ENCODE data around the gene GGA2.
"Not testable (repeated sequence)": the region's sequence is repeated elsewhere in the genome, so short reads cannot be mapped to it uniquely, and the experiment has no call there.

Gene GGA2, protein sequence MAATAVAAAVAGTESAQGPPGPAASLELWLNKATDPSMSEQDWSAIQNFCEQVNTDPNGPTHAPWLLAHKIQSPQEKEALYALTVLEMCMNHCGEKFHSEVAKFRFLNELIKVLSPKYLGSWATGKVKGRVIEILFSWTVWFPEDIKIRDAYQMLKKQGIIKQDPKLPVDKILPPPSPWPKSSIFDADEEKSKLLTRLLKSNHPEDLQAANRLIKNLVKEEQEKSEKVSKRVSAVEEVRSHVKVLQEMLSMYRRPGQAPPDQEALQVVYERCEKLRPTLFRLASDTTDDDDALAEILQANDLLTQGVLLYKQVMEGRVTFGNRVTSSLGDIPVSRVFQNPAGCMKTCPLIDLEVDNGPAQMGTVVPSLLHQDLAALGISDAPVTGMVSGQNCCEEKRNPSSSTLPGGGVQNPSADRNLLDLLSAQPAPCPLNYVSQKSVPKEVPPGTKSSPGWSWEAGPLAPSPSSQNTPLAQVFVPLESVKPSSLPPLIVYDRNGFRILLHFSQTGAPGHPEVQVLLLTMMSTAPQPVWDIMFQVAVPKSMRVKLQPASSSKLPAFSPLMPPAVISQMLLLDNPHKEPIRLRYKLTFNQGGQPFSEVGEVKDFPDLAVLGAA

GRCh38 chr16:23510164-23510914 is at the start of gene GGA2:
TSS of gene GGA2 (minus strand) at chr16:23510494. CDS start at chr16:23510411, 83 bp downstream.
- no peak for FAIRE-seq

- no peak for FAIRE-seq
Observed at GRCh38 chr16:23557779-23558702, 47.7 kb upstream of the GGA2 start.

- peak; percentile 92 for FAIRE-seq
Observed at GRCh38 chr16:23556881-23557778, 46.8 kb upstream of the GGA2 start, which contains the start of the genes EARS2 and UBFD1. TSS of gene EARS2 (minus strand) at chr16:23557350. CDS start at chr16:23557343, 7 bp downstream. TSS of gene UBFD1 (plus strand) at chr16:23557727. CDS start at chr16:23557743, 16 bp downstream.

GRCh38 chr16:23554536-23554935 is 44.2 kb upstream of the GGA2 start:
- no peak for FAIRE-seq

DNA sequence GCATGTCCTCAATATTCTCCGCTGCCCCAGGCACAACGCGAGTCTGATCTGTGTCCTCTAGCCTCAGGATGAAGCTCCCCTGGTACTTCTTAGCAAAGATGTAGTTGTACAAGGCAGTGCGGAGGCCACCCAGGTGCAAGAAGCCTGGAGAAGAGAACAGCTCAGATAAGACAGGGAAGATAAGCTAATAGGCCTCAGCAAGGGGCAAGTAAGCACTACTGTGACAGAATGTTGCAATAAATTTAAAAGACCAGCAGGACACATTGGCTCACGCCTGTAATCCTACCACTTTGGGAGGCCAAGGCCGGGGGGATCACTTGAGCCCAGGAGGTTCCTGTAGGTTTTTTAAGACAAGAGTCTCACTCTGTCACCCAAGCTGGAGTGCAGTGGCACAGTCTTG is 41.9 kb upstream of the GGA2 start:
- FAIRE-seq, result no peak

- no peak for FAIRE-seq
Observed at GRCh38 chr16:23549938-23550337, 39.6 kb upstream of the GGA2 start.

DNA sequence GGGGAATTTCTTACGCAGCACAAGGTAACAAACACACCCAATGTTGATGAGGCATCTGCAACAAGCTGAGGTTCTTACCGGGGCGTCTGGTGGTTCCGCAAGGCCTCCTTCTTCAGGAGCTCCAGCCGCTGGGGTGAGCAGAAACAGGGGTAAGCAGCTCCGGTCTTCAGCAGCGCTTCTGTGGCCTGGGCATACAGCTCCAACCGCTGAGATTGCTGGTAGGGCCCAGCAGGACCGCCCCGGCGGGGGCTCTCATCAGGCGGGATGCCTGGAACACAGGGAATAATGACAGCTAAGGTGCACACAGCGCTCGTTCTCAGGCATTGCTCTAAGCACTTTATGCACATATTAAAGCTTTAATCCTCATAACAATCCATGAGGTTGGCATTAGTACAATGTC is 34.1 kb upstream of the GGA2 start:
- FAIRE-seq, result no peak

- FAIRE-seq, result not testable (repeated sequence)
Observed at GRCh38 chr16:23540817-23541178, 30.5 kb upstream of the GGA2 start.

- no peak for FAIRE-seq
Observed at GRCh38 chr16:23539984-23540816, 29.9 kb upstream of the GGA2 start.

DNA sequence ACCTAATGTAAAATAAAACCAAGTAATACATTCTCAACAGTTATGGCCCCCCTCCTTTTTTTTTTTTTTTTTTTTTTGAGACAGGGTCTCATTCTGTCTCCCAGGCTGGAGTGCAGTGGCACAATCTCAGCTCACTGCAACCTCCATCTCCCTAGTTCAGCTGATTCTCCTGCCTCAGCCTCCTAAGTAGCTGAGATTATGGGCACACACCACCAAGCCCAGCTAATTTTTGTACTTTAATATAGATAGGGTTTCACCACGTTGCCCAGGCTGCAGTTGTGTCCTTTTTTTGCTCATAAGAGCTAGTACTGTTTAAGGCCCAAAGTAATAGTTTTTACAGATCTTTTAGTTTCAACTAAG is 28.6 kb upstream of the GGA2 start:
- FAIRE-seq, result no peak

DNA sequence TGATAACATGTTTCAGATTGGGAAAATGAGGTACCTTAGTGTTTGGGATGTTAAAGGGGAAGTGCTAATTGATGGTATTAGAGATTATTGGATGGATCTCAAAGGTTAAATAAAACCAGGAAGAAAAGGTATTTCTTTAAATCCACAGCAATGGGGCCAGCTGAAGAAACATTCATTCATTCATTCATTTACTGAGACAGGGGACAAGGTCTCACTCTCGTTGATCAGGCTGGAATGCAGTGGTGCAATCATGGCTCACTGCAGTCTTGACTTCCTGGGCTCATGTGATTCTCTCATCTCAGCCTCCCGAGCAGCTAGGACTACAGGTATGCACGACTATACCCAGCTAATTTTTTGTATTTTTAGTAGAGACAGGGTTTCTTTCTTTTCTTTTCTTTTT is 27.1 kb upstream of the GGA2 start:
- FAIRE-seq, result no peak

GRCh38 chr16:23535901-23536300 is 25.6 kb upstream of the GGA2 start:
- FAIRE-seq, result no peak

DNA sequence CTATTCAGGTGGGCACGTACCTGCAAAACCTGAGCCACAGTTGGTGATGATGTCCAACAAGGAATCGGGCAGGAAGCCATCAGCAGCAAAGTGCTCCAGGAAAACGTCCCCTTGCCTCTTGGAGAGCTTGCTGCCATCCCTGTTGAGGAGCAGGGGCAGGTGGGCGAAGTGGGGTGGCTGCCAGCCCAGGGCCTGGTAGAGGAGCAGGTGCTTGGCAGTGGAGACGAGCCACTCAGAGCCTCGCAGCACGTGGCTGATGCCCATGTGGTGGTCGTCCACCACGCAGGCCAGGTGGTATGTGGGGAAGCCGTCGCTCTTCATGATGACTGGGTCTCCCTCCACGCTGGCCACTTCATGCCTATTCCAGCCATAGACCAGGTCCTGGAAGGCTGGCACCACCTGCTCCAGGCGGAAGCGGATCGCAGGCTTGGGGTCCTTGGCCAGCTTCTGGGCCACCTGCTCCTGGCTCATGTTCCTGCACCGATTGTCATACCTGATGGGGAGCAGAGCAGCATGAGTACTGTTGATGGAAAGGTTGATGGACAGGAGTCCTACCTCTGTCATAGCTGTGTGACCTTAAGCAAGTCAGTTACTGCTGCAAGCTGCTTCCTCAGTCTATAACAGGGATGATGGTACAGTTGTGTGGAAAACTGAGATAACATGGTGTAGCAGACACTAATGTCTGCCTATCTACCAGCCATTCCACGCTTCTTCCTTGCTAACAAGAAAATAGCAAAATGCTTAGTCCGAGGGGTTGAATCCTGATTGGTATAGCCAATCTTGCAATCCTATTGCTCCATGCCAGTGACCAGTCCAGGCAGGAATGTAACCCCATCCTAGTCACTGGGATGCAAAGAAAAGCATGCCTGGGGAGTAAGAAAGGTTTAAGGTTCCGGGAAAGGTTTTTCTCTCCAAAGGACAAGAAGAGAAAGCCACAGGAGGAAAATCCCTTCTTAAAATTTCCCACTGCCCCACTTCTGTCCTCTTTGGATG is 24.9 kb upstream of the GGA2 start:
- FAIRE-seq, result no peak

- FAIRE-seq, result no peak
Observed at GRCh38 chr16:23532448-23532847, 22.2 kb upstream of the GGA2 start.

- FAIRE-seq, result no peak
Observed at GRCh38 chr16:23530062-23530461, 19.8 kb upstream of the GGA2 start.

GRCh38 chr16:23528644-23529310 is 18.5 kb upstream of the GGA2 start:
- FAIRE-seq, result no peak

- no peak for FAIRE-seq
Observed at GRCh38 chr16:23527961-23528643, 17.8 kb upstream of the GGA2 start.

DNA sequence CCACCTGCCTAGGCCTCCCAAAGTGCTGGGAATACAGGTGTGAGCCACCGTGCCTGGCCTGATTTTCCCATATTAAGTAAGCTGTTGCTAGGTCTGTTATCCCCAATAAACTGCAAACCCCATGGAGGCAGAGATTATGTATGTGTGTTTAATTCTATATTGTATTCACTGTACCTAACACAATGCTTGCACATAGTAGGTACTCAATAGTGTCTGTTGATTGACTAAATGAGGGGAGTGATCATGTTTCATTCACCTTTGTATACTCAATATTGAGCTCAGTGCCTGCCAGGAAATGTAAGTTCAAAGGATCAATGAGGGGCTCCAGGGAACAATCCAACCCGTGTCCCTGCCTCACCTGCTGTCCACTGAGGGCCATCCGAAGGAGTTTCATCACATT is 14.6 kb upstream of the GGA2 start:
- FAIRE-seq, result no peak
